Mesothelial cell of epicardium (in vitro differentiated cells): ENCODE measurements around the gene CHD2. TPM values are rescaled to one million over a fixed set of nuclear protein-coding genes. Genes with fewer than 3 reads are reported as not detected.
A peak's percentile ranks its signal among the peaks of the same experiment; 100 is the strongest.

Source experiments
- DNase-seq, 2 experiments: peaks; one replicate each; pipeline ENCODE4 v3.0.0; 2021; ENCODE audit warnings: low spot score in 2 of 2; ENCODE audit not compliant: unreplicated experiment in 2 of 2
- H3K27ac Mint-ChIP-seq: 2 replicates; pipeline ENCODE4 v1.8.0; 2021; ENCODE audit warnings: mixed read lengths
- H3K27me3 Mint-ChIP-seq: 2 replicates; pipeline ENCODE4 v1.8.0; 2021; ENCODE audit warnings: low read depth, mixed read lengths
- H3K36me3 Mint-ChIP-seq: 2 replicates; pipeline ENCODE4 v1.8.0; 2021; ENCODE audit warnings: mixed read lengths
- H3K4me1 Mint-ChIP-seq: 2 replicates; pipeline ENCODE4 v1.8.0; 2021; ENCODE audit warnings: mixed read lengths
- H3K4me3 Mint-ChIP-seq: 2 replicates; pipeline ENCODE4 v1.8.0; 2021; ENCODE audit warnings: mild to moderate bottlenecking, moderate library complexity, mixed read lengths
- H3K9me3 Mint-ChIP-seq: 2 replicates; pipeline ENCODE4 v1.8.0; 2021; ENCODE audit warnings: mixed read lengths
- CTCF ChIP-seq: fragments of 200-600 bp; sonication (generic); IDR thresholded peaks from one replicate; pipeline ENCODE4 v1.5.0; 2021; ENCODE audit warnings: antibody characterized with exemption; ENCODE audit not compliant: unreplicated experiment
- total RNA-seq: library from RNA; stranded (reverse); gene quantifications from 3 replicates; pipeline ENCODE4 v1.2.1, GENCODE V29; 2021

CHD2 gene
- total RNA-seq, 1 donor from 2014 or later = 178 TPM

- Mint-ChIP-seq H3K27ac (no peak overlapping the region), H3K4me1 (peaks cover 27% of the 10 kb centered on the region), H3K9me3 (peaks cover 3% of the 10 kb centered on the region), H3K27me3 (no peaks in the 10 kb centered on the region), H3K4me3 (no peak overlapping the region), H3K36me3 (peaks cover 54% of the 10 kb centered on the region)
- TF ChIP-seq CTCF = no peak
- no peak for DNase-seq
Observed at GRCh38 chr15:92893200-92893599, 6.9 kb upstream of the CHD2 start.

GRCh38 chr15:92896561-92896960 is 3.6 kb upstream of the CHD2 start:
- no peak overlapping the region for H3K4me3 Mint-ChIP-seq
- DNase-seq = no peak
- no peak for TF ChIP-seq CTCF
- peaks cover 27% of the 10 kb centered on the region for H3K4me1 Mint-ChIP-seq
- no peaks in the 10 kb centered on the region for H3K27me3 Mint-ChIP-seq
- peaks cover 44% of the 10 kb centered on the region for H3K36me3 Mint-ChIP-seq
- peaks cover 8% of the 10 kb centered on the region for H3K9me3 Mint-ChIP-seq
- peak overlapping the region; percentile 81 for H3K27ac Mint-ChIP-seq

GRCh38 chr15:92897620-92898019 is 2.5 kb upstream of the CHD2 start:
- H3K27ac Mint-ChIP-seq = peak overlapping the region; percentile 81
- H3K9me3 Mint-ChIP-seq = peaks cover 8% of the 10 kb centered on the region
- H3K4me1 Mint-ChIP-seq = peaks cover 29% of the 10 kb centered on the region
- no peak overlapping the region for H3K4me3 Mint-ChIP-seq
- no peaks in the 10 kb centered on the region for H3K27me3 Mint-ChIP-seq
- peaks cover 37% of the 10 kb centered on the region for H3K36me3 Mint-ChIP-seq
- DNase-seq = no peak
- TF ChIP-seq CTCF = no peak

GRCh38 chr15:92898988-92899582 is 1.0 kb upstream of the CHD2 start:
- peaks cover 29% of the 10 kb centered on the region for H3K36me3 Mint-ChIP-seq
- H3K4me1 Mint-ChIP-seq = peaks cover 39% of the 10 kb centered on the region
- DNase-seq = no peak
- H3K27ac Mint-ChIP-seq = peak overlapping the region; percentile 76
- peaks cover 8% of the 10 kb centered on the region for H3K9me3 Mint-ChIP-seq
- TF ChIP-seq CTCF = no peak
- no peaks in the 10 kb centered on the region for H3K27me3 Mint-ChIP-seq
- peak overlapping the region; percentile 28 for H3K4me3 Mint-ChIP-seq

GRCh38 chr15:92899601-92899947 is 550 bp upstream of the CHD2 start:
- Mint-ChIP-seq H3K27ac (peak overlapping the region; percentile 100), H3K4me1 (peaks cover 39% of the 10 kb centered on the region), H3K36me3 (peaks cover 29% of the 10 kb centered on the region), H3K27me3 (no peaks in the 10 kb centered on the region), H3K9me3 (peaks cover 8% of the 10 kb centered on the region), H3K4me3 (peak overlapping the region; percentile 90)
- DNase-seq = no peak
- peak; percentile 62 for TF ChIP-seq CTCF

GRCh38 chr15:92900731-92901071 is 577 bp downstream of the CHD2 start:
- Mint-ChIP-seq H3K4me1 (peaks cover 40% of the 10 kb centered on the region), H3K4me3 (peak overlapping the region; percentile 90), H3K36me3 (peaks cover 22% of the 10 kb centered on the region), H3K9me3 (peaks cover 8% of the 10 kb centered on the region), H3K27me3 (no peaks in the 10 kb centered on the region), H3K27ac (peak overlapping the region; percentile 100)
- no peak for DNase-seq
- TF ChIP-seq CTCF = no peak
